Activated CD4-positive, alpha-beta T cell treated with anti-CD3 and anti-CD28 coated beads, Interleukin-2, amount 50 U/mL, for 4 hours (primary cell): Measurements from ENCODE around the gene DDX24.

Source experiments
- DNase-seq, 2 experiments: peaks; one replicate each; pipeline ENCODE4 v3.0.0-alpha.2; 2020

The DDX24 gene

DNA sequence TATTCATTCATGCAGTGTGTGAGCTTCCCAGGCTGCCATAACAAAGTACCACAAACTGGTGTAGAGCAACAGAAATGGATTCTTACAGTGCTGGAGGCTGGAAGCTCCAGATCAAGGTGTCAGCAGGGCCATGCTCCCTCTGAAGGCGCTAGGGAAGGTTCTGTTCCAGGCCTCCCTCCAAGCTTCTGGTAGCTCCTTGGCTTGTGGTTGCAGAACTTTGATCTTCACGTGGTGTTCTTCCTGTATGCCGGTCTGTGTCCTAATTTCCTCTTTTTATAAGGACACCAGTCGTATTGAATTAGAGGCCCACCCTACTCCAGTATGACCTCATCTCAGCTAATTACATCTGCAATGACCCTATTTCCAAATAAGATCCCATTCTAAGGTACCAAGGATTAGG, 51.7 kb downstream of the DDX24 start:
- DNase-seq = no peak

DNA sequence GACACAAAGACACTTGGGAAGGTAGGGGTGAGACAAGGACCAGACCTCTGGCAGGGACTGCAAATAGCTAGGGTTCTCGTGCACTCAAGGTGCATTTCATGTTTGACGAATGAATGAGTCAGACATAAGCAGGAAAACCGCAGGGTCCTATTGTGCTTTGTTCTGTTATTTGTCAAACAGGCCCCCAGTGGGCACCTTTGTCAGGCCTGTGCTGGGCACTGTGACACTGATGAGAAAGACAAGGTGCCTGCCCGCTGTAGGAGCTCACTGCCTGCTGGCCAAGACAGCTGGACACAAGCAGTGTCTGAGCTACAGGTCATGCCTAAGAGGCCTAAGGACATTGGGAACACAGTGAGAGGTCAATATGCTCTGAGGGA, 52.6 kb downstream of the DDX24 start:
- DNase-seq = no peak

DNA sequence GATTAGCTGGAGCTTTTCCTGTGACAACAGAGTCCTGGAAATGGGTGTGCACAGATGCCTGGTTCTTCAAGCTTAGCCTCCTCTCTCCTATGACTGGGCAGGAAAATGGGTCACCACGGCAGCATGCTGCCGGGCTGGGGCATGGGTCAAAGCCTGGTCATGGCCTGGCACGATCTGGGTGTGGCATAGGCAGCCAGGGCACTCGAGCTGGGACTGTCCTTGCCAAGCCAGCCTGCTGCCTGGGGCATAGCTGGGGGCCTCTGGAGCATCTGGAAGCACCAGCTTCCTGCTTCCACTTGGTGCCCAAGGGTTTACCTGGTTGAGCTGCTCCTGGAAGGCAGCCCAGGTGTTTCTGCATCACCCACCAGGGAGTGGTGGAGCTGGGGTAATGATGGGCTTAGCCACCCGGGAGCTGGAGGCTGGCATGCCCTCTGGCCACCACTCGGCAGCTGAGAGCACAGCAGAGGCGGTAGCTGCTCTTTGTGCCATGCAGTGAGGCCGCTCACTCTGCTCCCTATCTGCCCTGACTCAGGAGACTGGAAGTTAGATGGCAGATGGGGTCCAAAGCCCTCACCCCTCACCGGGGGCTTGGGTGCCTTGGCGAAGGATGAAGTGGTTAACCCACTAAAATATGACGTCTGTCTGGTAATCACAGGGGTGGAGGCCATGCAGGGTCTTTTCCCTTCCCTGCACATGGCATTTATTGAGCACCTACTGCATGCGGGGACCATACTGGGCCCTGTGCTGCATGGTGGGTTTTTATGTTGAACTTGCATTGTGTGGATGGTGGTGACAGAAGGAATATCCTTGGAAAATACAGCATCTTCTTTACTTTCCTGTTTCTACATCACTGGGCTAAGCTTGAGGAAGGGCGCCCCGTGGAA, 53.2 kb downstream of the DDX24 start:
- no peak for DNase-seq

DNA sequence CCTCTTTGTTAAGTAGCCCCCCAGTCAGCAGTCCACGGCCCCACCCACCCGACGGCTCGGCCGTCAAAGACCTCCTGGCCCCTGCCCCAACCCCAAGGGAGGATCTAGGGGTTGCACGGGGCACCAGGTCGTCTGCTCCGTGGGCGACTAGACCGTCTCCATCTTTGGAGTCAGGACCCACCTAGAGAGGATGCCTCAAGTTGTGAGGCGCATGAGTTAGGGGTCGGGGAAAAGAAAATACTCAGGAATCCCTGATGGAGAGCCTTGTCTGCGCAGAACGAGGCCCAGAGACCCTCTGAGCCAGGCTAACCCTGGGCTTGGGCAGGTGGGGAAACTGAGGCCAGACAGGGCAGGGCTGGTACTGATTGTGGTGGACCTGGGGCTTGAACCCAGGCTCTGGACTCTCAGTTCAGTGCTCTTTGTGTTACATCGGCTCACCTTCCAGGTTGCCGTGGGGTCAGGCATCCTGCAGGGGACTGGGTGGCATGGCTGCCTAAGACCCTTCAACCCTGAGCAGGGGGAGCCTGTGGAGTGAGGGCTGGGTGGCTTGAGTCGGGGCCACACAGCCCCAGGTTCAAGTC, 54.0 kb downstream of the DDX24 start:
- DNase-seq = no peak

DNA sequence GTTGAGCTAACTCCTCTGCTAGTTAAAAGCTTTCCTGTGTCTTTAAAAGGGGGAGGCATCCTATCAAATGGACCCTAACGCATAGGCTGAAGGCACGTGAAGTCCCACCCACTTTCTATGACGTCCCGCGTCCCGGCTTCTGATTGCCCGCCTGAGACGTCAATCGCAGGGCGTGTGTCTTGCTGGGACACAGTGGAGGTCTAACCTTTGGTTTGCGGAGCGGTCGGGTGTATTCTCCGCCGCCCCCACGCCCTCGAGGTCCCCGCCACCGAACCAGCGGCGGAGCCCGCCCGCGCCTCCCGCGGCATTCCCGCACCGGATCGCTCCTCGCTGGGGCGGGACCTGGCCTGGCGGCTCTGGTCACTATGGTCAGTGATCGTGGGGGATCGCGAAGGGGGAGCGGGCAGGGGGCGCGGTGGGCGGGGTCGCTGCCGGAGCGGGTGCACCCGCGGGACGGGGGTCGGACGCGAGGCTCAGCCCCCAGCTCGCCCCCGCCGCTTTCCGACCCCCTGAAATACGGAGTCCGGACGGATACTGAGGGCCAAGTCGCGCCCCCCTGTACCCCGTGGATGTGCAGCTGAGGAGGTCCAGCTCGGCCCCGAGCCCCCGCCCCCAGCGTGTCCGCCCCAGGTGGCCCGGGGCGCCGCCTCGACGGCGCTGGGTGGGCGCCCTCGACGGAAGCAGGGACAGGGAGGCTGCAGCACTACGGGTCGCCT, 54.7 kb downstream of the DDX24 start, which contains the start of gene OTUB2:
OTUB2 (plus strand) TSS at position 168 of the 716 bp plus-strand sequence; CDS start at position 366, 198 bp downstream.
- peak; percentile 95 to 96 for DNase-seq

DNA sequence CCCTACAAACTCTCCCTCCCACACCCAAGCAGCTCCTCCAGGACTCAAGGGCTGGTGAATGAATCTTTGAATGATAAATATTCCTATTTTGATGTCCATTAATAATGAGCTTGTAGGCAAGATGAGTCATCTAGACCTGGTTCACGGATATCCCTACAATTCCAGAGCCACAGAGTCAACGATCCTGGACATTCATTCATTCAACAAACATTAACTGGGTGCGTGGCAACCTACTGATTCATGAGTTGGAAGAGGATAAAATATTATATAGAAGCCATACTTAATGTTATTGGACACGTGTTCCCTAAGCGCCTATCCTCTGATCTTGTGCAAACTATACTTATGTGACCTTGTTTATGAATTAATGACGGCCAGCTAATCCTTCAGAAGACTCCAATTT, 55.3 kb downstream of the DDX24 start:
- no peak for DNase-seq

DNA sequence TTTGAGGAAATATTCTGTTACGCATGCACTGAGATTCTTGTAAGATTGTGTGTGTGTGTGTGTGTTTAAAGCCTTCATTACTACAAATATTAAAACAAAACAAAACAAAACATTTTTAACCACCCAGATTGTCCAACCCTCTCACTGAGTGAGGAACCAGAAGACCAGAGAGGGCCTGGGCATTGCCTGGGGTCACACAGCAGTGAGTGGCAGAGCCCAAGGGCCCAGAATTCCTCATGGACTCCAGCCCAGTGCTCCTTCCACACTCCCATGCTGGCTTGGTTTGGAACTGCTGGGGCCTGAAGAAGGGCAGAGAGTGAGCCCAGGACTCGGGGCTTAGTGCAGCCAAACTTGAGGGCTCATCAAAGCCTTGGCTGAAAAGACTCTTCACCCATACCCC, 56.5 kb downstream of the DDX24 start:
- no peak for DNase-seq

DNA sequence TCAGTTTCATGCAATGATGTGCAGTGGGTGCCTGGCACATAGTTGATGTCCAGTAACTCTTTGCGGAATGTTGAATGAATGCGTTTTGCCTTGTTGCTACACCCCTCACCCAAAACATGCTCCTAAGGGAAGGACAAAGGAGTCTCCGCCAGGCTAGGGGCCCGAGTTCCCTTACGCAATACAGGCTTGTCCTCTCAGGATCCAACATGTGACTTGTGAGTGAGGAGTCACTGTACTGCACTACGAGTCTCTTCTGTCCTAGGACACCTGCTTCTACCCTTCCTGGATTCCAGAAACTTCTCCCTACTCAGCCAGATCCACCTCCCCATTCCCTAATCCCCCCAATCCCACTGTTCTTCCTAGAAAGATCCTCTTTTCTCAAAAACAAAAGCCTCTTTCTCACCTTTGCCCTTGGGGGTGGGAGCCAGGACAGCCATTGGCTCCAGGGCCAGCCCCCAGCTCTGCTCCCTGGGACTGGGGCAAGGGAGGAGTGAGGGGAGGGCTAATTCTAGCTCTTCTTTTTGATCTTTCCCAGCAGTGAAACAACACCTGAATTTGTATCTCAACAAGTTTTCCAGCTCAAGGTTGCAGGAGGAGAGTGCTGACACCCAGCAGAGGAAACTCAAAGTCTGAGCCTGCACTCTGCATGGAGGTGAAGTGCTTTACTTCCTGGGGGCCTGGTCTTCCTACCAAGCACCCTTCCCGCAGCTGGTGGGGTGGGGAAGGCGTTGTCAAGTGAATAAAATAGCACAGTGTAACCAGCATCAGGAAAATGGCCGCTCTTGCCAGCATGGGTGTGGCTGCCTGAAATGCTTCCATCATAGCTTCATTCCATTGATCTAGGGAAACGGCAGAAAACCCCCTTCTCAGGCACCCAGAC, 58.2 kb downstream of the DDX24 start:
- DNase-seq = no peak

DNA sequence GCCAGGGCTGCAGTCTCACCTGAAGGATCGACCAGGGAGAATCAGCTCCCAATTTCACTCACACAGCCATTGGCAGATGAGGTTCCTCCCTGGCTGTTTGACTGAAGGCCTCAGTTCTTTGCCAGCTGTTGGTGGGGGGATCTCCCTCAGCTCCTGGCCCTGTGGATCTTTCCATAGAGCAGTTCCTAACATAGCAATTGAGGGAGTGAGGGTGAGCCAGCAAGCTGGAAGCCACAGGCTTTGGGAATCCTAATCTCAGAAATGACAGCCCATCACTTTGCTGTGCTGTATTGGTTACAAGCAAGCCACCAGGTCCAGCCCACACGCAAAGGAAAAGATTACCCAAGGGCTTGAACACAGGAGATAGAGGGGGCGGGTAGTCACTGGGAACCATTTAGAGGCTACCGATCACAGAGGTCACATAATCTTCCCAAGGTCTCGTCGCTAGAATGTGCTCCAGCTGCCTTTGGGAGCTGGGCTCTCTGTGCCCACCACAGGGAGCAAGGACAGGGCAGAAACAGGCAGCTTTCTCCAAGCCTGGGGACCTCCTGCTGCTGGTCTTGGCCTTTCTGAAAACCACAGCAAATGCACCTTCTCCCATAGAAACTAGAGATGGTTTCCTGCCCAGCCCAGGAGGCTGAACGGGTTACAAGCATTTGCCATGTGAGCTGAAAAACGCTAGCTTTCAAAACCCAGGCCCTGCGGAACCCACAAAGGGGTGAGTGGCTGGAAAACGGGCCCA, 59.4 kb downstream of the DDX24 start:
- DNase-seq = no peak

DNA sequence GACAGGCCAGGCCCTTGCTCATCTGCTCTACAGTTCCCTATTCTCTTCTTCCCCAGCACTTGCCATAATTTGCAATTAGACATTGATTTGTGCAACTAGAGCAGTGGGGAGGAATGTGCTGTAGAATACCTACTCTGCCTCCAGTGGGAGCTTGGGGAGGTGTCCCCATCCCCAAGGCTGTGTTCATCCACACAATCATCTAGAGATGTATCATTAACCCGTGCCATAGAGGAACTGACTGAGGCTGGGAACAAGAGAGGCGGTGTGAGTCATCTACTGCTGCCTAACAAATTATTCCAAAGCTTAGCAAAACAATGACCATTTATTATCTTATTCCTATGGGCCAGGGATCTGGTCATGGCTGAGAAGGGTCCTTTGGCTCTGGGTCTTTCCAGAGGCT, 60.0 kb downstream of the DDX24 start:
- DNase-seq = no peak

DNA sequence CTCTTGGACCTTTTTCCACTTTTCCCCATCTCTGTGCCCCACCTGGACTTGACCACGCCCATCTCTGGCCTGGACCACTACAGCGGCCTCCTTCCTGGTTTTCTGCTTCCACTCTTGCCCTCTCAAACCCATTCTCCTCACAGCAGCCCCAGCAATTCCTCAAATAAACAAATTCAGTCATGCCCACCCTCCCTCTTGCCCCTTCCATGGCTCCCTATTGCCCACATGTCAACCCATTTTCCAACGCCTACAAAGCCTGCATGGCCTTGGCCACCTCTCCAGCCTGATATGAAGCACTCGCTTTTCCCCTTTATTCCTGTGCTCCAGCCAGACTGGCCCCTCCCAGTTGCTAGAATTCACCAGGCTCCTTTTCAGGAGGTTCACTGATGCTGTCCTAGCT, 60.7 kb downstream of the DDX24 start:
- no peak for DNase-seq

DNA sequence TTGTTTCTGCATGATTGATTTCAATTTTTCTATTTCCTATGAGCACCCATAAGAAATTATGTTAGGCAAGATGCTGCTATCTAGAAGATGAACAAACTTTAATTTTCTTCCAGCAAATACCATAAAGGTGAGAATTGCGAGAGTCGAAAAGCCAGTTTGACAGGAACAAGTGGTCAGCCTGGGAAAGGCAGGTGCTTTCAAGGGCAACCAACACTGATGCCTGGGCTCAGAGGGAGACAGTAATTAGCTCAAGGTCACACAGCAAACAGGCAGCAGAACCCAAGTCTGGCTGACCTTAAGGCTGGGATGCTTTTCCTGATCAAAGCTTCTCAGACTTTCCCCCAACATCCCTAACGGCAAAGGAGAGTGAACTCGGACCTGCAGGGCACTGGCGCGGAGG, 61.7 kb downstream of the DDX24 start:
- DNase-seq = no peak

DNA sequence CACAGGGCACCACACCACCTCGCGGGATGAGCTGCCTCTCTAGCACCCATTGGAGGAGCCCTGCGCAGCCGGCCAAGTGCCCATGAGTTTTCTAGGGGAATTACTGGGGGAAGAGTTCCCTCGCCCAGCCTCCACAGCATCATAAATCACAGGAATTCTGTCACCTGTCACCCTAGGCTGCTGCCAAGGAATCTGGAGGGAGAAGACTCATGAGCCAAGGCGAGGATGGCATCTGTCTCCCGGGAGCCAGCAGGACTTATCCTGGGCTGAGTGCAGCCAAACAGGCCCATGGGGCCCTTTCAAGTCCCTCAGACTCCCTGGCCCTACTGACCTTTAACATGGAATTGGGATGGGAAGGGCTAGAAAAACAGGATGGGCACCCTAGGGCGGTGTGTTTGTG, 62.7 kb downstream of the DDX24 start:
- no peak for DNase-seq

DNA sequence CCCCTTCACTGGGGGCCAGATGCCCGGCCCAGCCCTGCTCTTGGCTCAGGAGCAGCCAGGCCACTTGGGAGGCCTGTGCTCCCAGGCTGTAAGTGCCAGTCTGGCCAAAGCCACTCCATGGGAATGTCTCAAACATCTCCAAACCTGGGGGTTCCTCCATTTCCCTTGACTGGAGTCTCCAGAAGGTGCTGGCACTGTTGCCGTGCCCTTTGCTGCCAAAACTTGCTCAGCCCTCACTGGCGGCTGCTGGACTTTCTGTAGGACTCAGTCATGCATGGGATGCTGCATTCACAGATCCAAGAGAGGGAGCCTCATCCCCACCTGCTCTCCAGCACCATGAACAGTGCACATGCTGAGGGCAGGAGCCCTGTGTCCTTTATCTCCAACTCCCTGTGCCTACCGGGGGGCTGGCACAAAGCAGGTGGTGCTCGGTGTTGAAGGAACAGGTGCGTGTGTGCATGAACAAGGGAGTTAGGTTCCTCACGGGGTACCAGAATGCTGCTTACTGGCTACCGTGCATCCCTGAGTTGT, 64.5 kb downstream of the DDX24 start:
- no peak for DNase-seq

DNA sequence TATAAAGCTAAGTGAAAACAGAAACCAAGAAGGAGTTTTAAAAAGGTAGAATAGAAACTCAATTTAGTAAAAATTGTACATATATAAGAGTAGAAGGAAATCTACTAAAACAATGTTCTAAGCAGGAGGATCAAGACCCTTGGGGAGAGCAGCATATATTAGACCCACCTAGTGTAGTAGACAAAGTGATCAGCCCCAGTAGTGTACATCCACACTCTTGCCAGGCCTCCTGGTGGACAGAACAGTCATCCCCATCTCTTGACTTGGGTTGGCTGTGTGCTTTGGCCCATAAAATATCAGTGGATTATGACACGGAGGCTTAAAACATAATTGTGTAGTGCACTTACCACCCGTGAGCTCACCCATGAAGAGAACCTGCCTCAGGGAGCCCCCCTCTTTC, 65.8 kb downstream of the DDX24 start:
- DNase-seq = no peak

DNA sequence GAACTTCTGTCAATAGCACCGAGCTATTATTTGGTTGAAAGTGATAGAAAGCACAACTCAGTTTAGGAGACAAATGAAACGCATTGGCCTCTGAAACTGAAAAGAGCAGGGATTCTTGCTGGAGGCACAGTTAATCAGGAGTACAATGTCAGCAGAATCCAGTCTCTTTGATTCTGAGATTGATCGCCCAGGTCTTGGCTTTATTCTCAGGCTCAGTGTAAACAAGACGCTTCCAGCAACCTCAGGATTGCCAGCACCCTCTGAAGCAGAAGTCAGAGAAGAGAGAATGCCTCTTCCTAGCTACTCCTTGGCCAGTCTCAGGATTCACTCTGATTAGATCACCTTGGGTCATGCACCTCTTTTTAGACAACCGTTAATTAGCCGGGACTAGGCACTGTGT, 66.6 kb downstream of the DDX24 start:
- DNase-seq = no peak

DNA sequence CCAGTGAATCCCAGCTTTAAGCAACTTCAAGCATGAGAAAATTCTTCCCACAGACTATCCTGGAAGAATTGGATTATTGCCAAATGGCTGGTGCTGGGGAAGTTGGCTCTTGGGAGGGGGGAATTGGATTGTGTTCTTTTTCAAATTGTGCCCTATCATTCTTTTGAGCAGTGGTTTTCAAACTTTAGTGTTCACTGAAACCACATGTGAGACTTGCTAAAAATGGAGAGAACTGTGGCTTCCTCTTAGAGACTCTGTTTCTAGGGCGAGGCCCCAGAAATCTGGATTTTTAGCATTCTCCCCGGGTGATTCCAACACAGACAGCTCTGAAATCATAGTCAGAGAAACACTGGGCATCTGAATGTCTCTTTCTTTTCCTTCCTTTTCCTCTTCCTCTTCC, 69.2 kb downstream of the DDX24 start:
- DNase-seq = no peak

DNA sequence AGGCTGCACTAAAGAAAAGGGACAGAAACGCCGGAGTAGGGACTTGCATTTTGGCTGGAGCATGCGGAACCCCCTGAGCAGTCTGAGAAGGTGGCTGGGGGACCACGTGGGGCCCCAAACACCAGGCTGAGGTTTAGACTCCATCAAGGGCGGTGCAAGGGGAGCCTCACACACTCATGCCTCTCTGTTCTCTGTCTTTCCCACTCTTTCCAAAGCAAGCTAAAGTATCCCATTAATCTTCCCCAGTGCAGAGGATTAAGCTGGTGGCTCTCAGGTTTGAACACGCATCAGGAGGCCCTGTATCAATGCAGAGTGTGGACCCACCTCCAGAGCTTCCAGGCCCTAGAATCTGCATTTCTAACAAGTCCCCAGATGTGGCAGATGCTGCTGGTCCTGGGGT, 70.4 kb downstream of the DDX24 start:
- DNase-seq = no peak

DNA sequence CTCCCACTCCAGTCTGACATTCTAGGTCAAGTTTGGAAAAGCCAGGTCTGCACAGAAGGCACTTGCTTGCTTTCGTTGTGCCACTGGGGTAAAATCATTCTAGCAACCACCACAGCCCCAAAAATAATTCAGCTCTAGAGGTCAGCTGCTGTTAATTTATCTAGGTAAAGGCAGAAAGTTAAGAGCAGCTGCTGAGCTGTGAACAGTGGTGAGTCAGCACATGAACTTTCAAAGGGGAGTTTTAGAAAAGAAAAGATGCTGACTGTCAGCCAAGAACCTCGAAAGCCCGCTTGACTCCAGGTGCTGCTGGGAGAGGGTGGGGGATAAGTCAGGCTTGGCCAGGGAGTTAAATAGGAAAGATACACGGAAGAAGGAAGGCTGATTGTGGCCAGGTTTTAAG, 71.2 kb downstream of the DDX24 start:
- DNase-seq = no peak

DNA sequence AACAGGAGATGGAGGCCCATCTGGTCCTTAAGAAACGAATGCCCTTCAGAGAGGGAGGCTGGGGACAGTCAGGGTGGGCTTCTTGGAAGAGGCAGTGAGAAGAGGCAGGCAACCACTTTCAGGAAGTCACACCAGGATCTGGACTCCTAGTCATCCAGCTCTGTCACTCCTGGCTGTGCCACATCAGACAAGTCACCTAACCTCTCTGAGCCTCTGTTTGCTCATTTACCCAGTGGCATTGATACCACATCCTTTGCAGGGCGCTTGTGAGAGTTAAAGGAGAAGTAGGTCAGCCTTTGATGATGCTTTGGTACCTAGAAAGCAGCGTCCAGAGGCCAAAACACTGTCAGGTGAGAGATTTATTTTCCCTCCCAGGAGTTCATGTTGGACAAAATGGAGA, 72.8 kb downstream of the DDX24 start:
- no peak for DNase-seq

DNA sequence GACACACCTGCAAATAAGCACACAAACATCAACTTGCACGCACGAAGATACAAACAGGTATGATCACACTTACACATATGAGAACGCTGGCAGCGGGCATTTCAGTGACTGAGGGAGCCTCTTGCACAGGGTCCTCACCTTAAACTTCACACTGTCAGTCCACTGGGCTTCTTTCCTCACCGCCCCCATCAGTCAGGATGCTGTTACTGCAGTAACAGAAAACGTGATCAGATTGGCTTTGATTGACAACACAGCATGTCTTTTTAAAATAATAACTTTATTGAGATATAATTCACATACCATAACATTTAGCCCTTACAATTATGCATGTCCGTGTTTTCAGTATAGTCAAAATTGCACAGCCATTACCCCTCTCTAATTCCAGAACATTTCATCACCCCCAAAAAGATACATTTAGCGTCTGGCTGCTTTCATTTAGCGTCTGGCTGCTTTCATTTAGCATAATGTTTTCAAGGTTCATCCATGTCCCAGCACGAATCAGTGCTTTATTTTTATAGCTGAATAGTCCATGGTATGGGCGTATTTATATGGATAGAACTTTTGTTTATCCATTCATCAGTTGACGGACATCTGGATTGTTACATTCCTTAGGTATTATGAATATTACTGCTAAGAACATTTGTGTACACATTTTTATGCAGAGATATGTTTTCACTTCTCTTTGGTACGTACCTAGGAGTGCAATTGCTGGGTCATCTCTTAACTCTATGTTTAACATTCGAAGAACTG, 75.5 kb downstream of the DDX24 start:
- DNase-seq = no peak
